Activated T-helper 1 cell treated with Interleukin-2 at 50 U/mL for 16 hours (primary cell): ENCODE measurements around the gene GNAI3.

Source experiments
- DNase-seq: peaks from one replicate; pipeline ENCODE4 v3.0.0-alpha.2; 2020; ENCODE audit warnings: low read depth

GNAI3 gene

GRCh38 chr1:109546311-109547109 lies 1.9 kb upstream of the GNAI3 start:
- DNase-seq: peak; percentile 77

GRCh38 chr1:109547463-109548320 lies 723 bp upstream of the GNAI3 start:
- no peak for DNase-seq

DNA sequence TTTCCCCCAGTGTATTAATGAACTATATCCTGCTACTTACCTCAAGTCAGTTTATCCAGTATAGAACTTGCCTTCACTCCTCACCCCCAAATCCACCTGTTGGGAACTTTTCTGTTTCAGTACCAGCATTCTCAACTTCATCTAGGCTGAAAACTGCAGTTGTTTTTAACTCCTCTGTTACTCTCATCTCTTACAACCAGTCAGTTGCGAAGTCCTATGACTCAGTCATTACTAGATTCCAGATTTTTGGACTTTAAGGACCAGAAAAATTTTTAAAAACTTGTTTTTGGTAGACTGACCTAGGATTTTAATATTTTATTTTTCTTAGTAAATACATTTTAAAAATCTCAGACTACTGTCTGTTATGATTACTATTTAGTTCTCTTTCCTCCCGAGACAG lies 8.1 kb downstream of the GNAI3 start:
- DNase-seq: no peak

DNA sequence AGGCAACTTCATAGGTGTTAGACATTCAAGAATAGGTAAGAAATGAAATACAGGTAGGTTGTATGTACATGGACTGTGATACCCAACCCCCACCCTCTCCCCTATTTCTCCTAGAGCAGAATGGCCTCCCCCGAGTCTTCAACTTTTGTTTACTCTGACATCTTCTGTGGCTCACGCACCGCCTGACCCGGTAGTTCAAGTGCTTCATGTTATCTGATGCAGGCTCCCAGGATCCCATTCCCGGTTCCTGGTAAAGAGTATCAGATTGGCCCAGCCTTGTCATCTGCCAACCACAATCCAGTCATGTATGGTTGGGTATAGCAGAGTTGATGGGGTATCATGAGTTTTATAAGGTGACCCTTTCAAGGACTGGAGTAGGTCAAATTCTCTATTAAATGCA lies 9.1 kb downstream of the GNAI3 start:
- no peak for DNase-seq

DNA sequence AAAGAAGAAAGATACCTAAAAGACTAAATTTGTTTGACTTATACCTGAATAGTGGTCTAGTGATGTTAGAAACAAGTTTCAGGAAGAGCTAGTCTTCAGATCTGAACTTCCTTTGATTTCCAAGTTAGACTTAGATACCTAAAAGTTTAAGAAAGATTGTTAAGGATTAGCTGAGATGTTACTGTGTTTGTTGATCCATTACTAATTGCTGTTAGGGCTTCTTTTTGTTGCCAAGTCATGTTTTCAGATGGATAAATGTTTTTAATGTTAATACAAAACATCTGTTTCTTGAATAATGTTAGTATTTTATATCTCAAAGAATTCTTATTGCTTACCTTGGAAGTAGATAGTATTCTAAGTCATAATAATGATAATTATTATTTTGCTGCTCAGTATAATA lies 11.6 kb downstream of the GNAI3 start:
- no peak for DNase-seq

- no peak for DNase-seq
These were observed 15.9 kb downstream of the GNAI3 start for GRCh38 chr1:109564194-109564878.

DNA sequence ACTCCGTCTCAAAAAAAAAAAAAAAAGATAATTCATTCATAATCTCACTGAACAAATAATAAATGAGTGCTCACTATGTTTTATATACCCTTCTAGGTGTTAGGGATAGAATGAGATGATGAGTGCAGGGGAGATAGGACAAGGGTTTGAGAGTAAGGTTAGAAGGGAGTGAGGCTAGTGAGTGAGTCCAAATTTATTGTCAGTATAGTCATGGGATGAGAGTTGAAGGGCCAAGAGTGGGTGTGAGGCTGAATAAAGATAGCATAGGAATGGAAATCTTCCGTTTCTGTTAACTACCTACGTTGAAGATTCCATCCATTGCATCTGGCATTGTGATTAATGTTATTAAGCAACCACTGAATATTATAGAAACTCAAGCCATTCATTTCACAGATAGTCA lies 16.8 kb downstream of the GNAI3 start:
- DNase-seq: no peak

DNA sequence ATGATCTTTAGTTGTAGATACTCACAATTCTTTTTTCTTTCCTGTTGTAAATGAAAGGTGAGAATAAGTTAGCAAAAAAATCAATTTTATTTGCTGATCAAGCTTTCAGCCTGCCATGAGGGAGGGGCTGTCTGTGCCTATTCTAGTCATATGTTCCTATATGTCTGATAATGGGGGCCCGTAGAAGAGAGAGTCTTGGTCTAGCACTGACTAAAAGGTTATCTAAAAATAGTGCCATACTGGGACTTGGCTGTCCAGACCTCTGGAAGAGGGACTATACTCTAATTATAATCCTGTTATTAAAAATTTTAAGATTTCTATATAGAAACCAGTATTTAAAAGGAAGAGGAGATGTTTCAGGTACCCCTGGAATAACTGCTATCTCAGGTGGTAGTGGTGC lies 18.6 kb downstream of the GNAI3 start:
- no peak for DNase-seq

GRCh38 chr1:109567877-109568672 lies 19.7 kb downstream of the GNAI3 start:
- no peak for DNase-seq

GRCh38 chr1:109569323-109569722 lies 20.9 kb downstream of the GNAI3 start:
- no peak for DNase-seq

DNA sequence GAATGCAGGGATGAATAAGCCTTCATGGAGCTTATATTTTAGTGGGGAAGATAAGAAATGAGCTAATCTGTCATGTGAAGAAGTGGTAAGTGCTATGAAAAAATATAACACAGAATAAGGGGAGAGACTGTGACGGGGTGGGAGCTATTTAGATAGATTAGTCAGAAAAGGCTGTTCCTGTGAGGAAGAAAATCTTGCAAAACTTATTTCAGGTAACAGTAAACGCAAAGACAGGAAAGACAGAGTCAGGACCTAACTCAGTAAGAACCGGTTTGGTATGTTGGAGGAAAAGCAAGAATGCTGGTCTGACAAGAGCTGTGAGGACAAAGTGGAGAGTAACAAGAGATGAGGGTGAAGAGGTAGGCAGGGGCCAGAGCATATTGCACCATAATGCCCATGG lies 22.0 kb downstream of the GNAI3 start:
- no peak for DNase-seq

DNA sequence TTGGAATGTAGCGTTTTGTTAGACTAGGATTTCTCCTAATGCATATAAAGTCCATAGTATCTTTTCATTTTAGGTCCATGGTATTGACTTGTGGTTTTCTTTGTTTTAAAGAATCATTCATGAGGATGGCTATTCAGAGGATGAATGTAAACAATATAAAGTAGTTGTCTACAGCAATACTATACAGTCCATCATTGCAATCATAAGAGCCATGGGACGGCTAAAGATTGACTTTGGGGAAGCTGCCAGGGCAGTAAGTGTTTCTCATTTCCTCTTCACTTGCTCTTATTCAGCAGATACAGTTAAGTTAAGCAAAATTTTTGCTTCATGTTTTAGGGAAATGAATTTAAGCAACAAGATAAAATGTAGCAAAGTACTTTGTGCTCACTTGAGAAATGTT lies 25.4 kb downstream of the GNAI3 start:
- no peak for DNase-seq

GRCh38 chr1:109578947-109579443 lies 30.6 kb downstream of the GNAI3 start:
- no peak for DNase-seq

DNA sequence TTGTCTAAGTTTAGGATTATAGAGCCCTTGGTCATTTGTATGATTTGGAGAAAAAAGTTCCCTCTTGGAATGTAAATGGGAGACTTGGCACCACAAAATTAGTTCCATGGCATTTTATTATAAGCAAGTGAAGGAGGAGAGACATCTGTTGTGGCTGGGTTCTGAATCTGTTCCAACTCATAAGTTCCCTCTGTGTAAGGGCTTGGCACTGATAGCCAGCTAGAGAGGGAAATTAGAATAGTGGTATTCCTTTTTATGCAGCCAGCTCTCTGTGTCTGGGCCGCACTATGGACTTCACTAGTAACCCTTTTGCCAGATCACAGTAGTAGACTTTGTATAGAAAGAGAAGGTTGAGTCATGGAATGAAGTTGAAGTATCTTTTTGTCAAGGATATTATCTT lies 31.1 kb downstream of the GNAI3 start:
- DNase-seq: no peak

DNA sequence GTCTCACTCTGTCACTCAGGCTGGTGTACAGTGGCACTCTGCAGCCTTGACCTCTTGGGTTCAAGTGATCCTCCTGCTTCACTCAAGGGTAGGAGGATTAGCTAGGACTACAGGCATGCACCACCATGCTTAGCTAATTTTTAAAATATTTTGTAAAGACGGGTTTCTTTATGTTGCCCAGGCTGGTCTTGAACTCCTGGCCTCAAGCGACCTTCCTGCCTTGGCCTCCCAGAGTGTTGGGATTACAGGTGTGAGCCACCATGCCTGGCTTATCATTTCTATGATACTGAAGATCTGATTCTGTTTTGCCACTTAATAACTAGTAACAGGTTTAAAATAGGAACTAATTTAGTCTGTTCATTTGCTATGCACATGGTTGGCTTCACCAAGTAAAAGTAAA lies 33.6 kb downstream of the GNAI3 start:
- DNase-seq: no peak

DNA sequence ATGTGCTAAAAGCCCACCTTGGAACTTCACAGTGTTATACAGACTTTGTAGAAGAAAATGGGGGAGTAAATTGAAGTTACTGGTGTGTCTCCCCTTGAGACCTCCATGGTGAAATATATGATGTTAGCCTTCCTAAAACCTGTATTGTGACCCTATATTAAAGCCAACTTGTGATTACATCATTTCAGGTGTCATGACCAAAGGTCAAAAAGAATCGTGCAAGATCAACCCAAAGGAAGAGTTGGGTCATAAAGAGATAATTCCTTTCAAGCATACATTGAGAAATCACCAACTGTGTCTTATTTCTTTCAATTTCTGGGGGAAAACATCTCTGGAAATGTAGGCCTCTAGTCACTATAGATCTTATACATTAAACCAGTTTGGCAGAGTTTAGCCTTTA lies 36.4 kb downstream of the GNAI3 start:
- DNase-seq: no peak

DNA sequence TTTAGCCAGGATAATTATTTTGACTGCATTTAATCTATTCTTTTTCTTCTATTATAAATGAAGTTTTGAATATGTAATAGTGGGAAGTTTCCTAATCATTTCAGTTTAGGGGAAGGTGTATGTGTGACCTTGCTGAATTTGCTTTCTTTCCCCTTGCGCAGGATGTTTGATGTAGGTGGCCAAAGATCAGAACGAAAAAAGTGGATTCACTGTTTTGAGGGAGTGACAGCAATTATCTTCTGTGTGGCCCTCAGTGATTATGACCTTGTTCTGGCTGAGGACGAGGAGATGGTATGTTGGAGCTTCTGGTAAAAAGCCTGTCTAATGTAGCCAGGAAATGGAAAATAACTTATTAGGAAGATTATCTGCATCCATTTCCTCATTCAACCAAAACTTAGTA lies 37.6 kb downstream of the GNAI3 start:
- no peak for DNase-seq

- no peak for DNase-seq
These were observed 40.8 kb downstream of the GNAI3 start for GRCh38 chr1:109589177-109589576.

DNA sequence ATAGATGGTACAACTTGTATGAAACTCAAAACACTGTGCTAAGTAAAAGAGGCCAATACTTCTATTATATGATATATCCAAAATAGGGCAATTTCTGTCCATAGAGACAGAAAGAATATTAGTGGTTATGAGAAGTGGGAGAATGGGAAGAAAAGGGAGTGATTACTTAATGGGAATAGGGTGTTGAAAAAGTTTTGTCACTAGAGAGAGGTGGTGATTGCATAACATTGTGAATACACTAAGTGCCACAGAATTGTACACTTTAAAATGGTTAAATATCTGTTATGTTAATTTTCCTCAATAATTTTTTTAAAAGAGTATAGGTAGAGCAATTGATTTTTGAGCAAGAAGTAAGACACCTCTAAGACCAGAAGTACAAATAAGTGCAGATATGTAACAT lies 41.3 kb downstream of the GNAI3 start:
- no peak for DNase-seq

DNA sequence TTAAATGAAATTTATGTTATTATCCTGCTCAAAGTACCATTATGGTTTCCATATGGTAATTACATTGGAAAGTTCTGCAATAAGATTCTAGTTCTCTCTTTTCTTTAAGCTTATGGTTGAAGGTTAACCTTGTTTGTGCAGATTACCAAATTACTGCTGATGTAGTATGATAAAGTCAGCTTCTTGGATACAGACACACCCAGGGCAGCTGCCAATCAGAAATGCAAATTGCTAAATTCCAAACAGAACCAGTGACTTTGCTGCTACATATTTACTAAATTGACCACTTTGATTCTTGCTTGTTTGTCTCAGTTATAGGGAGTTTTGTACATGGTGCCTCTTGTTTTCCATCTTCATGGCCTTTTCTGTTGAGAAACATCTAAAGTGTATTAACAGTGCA lies 44.5 kb downstream of the GNAI3 start:
- no peak for DNase-seq

- DNase-seq: no peak
These were observed 47.1 kb downstream of the GNAI3 start for GRCh38 chr1:109595531-109595930.

GRCh38 chr1:109598156-109598555 lies 49.7 kb downstream of the GNAI3 start:
- DNase-seq: no peak
